Keratinocyte (primary cell): ENCODE data around the gene CGNL1. TPM values are rescaled to one million over a fixed set of nuclear protein-coding genes. Genes with fewer than 3 reads are reported as not detected.

Source experiments
- DNase-seq: peaks from one replicate; pipeline ENCODE4 v3.0.0-alpha.2; 2011; ENCODE audit warnings: low read depth, missing footprints, low spot score
- FAIRE-seq: peaks from 2 replicates; lab custom pipeline; 2011; peaks lifted over from hg19 to GRCh38; lab: Jason Lieb, UNC
- H2AFZ ChIP-seq: 2 replicates; pipeline ENCODE4 v1.6.0; 2012; ENCODE audit warnings: low read length, control low read depth, inconsistent platforms; ENCODE audit not compliant: control insufficient read depth
- H3K27ac ChIP-seq: 2 replicates; pipeline ENCODE4 v1.5.1; 2011; ENCODE audit warnings: low read length; ENCODE audit not compliant: control insufficient read depth, insufficient read depth
- H3K27me3 ChIP-seq: 3 replicates; pipeline ENCODE4 v1.6.0; 2011; ENCODE audit warnings: low read length; ENCODE audit not compliant: control insufficient read depth, insufficient read depth; ENCODE audit errors: extremely low read depth
- H3K36me3 ChIP-seq, 2 experiments: 2 replicates in 1 of 2; 3 replicates in 1 of 2; pipeline ENCODE4 v1.5.1; 2011; ENCODE audit warnings: low read length in 2 of 2, mild to moderate bottlenecking in 1 of 2; ENCODE audit not compliant: control insufficient read depth in 2 of 2, insufficient read depth in 2 of 2; ENCODE audit errors: extremely low read depth in 1 of 2
- H3K4me1 ChIP-seq: 3 replicates; pipeline ENCODE4 v1.5.1; 2011; ENCODE audit warnings: low read length; ENCODE audit not compliant: control insufficient read depth, insufficient read depth; ENCODE audit errors: extremely low read depth
- H3K4me2 ChIP-seq: 3 replicates; pipeline ENCODE4 v1.6.0; 2011; ENCODE audit warnings: low read depth, low read length; ENCODE audit not compliant: control insufficient read depth, insufficient read depth; ENCODE audit errors: extremely low read depth
- H3K4me3 ChIP-seq, 3 experiments: fragments of 200-600 bp in 1 of 3; sonication (generic) in 1 of 3; 2 replicates in 2 of 3; 3 replicates in 1 of 3; pipeline ENCODE4 v1.5.1; 2011 to 2016; ENCODE audit warnings: low read length in 3 of 3, mild to moderate bottlenecking in 3 of 3, control low read depth in 2 of 3, inconsistent platforms in 1 of 3, low read depth in 1 of 3, mixed read lengths in 1 of 3, mixed run types in 1 of 3, moderate library complexity in 1 of 3; ENCODE audit not compliant: control insufficient read depth in 2 of 3, insufficient read depth in 2 of 3; ENCODE audit errors: extremely low read depth in 1 of 3
- H3K79me2 ChIP-seq: 2 replicates; pipeline ENCODE4 v1.6.0; 2012; ENCODE audit warnings: low read length; ENCODE audit not compliant: control insufficient read depth, insufficient read depth
- H3K9ac ChIP-seq: 3 replicates; pipeline ENCODE4 v1.6.0; 2011; ENCODE audit warnings: low read length; ENCODE audit not compliant: control insufficient read depth, insufficient read depth; ENCODE audit errors: extremely low read depth
- H3K9me1 ChIP-seq: 3 replicates; pipeline ENCODE4 v1.6.0; 2011; ENCODE audit warnings: low read length; ENCODE audit not compliant: control insufficient read depth, insufficient read depth; ENCODE audit errors: extremely low read depth
- H3K9me3 ChIP-seq: 2 replicates; pipeline ENCODE4 v1.5.1; 2012; ENCODE audit warnings: low read depth, low read length; ENCODE audit not compliant: control insufficient read depth
- H4K20me1 ChIP-seq: 3 replicates; pipeline ENCODE4 v1.6.0; 2011; ENCODE audit warnings: low read length; ENCODE audit not compliant: control insufficient read depth, insufficient read depth; ENCODE audit errors: extremely low read depth
- CTCF ChIP-seq, 3 experiments: IDR thresholded peaks in 1 of 3; conservative IDR thresholded peaks in 1 of 3; optimal IDR thresholded peaks in 1 of 3; 2 replicates in 2 of 3; 3 replicates in 1 of 3; pipeline versions ENCODE3 to v1.5.1; 2011; ENCODE audit warnings: low read length in 3 of 3, mild to moderate bottlenecking in 3 of 3, moderate library complexity in 2 of 3, control low read depth in 1 of 3, inconsistent platforms in 1 of 3; ENCODE audit not compliant: insufficient read depth in 2 of 3; ENCODE audit errors: extremely low read depth in 1 of 3
- EZH2 ChIP-seq: IDR thresholded peaks from one replicate; pipeline ENCODE4 v1.6.1; 2012; ENCODE audit warnings: inconsistent platforms, mild to moderate bottlenecking, low read length, moderate library complexity
- dilution Hi-C: fragments of 300-500 bp; cut with MboI; formaldehyde crosslinking; loops from one replicate; pipeline ENCODE4 v1.7.0; 2020; ENCODE audit warnings: low sequenced_read_pairs; ENCODE audit not compliant: extremely low pct_ligation_motif_present
- polyA plus RNA-seq, 5 experiments: library from polyadenylated mRNA; depleted of rRNA in 3 of 5; stranded (reverse) in 3 of 5; stranded (forward) in 1 of 5; unstranded in 1 of 5; fragments of >200 nt; gene quantifications; 1 replicate in 1 of 5; 2 replicates in 3 of 5; 3 replicates in 1 of 5; pipeline versions ENCODE4 v1.2.1 to v1.2.3, GENCODE V29; 2011 to 2012; ENCODE audit warnings: missing spikeins in 2 of 5, low read depth in 1 of 5, low replicate concordance in 1 of 5

Gene CGNL1
- polyA plus RNA-seq, 1 donor (not counting 4 experiments of a cell fraction or from before 2014, with no cell fraction given), result 0.05 TPM

- DNase-seq (no peak), FAIRE-seq (no peak)
- Histone ChIP-seq H3K27ac (no peak overlapping the region), H3K4me1 (no peaks in the 10 kb centered on the region), H3K9ac (no peak overlapping the region), H2AFZ (no peak overlapping the region), H3K9me3 (no peaks in the 10 kb centered on the region), H3K9me1 (no peaks in the 10 kb centered on the region), H3K27me3 (no peaks in the 10 kb centered on the region), H3K36me3 (no peaks in the 10 kb centered on the region), H3K79me2 (no peaks in the 10 kb centered on the region), H4K20me1 (no peaks in the 10 kb centered on the region), H3K4me2 (no peak overlapping the region), H3K4me3 (no peak overlapping the region)
- dilution Hi-C loops, result loop anchor here (25.0 kb wide), 1 partner anchor 192 kb away; no protein-coding TSS in a partner anchor
- TF ChIP-seq CTCF (optimal IDR thresholded peaks at IDR 0.05 in 1 of 3, IDR thresholded peaks at IDR 0.05 in 1 of 3, conservative IDR thresholded peaks at IDR 0.05 in 1 of 3; ENCODE audit: extremely low read depth in 1 of 3, insufficient read depth in 2 of 3, low read length in 3 of 3) (no peak), EZH2 (no peak)
These were observed 152.7 kb downstream of the CGNL1 start for GRCh38 chr15:57528940-57529565.

GRCh38 chr15:57529748-57530147 is 153.4 kb downstream of the CGNL1 start:
- no peak for TF ChIP-seq EZH2
- TF ChIP-seq CTCF (optimal IDR thresholded peaks at IDR 0.05 in 1 of 3, IDR thresholded peaks at IDR 0.05 in 1 of 3, conservative IDR thresholded peaks at IDR 0.05 in 1 of 3; ENCODE audit: extremely low read depth in 1 of 3, insufficient read depth in 2 of 3, low read length in 3 of 3), result no peak
- Histone ChIP-seq H3K4me3 (no peak overlapping the region), H2AFZ (no peak overlapping the region), H3K9me1 (no peaks in the 10 kb centered on the region), H3K9ac (no peak overlapping the region), H3K9me3 (no peaks in the 10 kb centered on the region), H3K79me2 (no peaks in the 10 kb centered on the region), H4K20me1 (no peaks in the 10 kb centered on the region), H3K27me3 (no peaks in the 10 kb centered on the region), H3K4me1 (no peaks in the 10 kb centered on the region), H3K36me3 (no peaks in the 10 kb centered on the region), H3K4me2 (no peak overlapping the region), H3K27ac (no peak overlapping the region)
- DNase-seq (no peak), FAIRE-seq (no peak)
- dilution Hi-C loops, result loop anchor here (25.0 kb wide), 1 partner anchor 192 kb away; no protein-coding TSS in a partner anchor
